H9 (cell line): ENCODE measurements around the gene CDC42EP5. TPM values are rescaled to one million over a fixed set of nuclear protein-coding genes. Genes with fewer than 3 reads are reported as not detected.

Source experiments
- DNase-seq: peaks from one replicate; pipeline ENCODE4 v3.0.0-alpha.2; 2017
- H2AFZ ChIP-seq: one replicate; pipeline ENCODE4 v1.6.1; 2013; ENCODE audit warnings: mild to moderate bottlenecking, low read length, control low read depth, moderate library complexity
- H2AK5ac ChIP-seq: 2 replicates; pipeline ENCODE4 v1.6.1; 2013; ENCODE audit warnings: low read length, control low read depth, mixed read lengths; ENCODE audit not compliant: insufficient read length
- H2BK120ac ChIP-seq: one replicate; pipeline ENCODE4 v1.6.1; 2013; ENCODE audit warnings: low read depth, mild to moderate bottlenecking, low read length, control low read depth, inconsistent platforms; ENCODE audit not compliant: poor library complexity, severe bottlenecking
- H2BK12ac ChIP-seq: 2 replicates; pipeline ENCODE4 v1.6.1; 2013; ENCODE audit warnings: low read length, control low read depth, mixed read lengths, low read depth; ENCODE audit not compliant: insufficient read length
- H2BK15ac ChIP-seq: 2 replicates; pipeline ENCODE4 v1.6.1; 2013; ENCODE audit warnings: low read depth, low read length, control low read depth
- H2BK20ac ChIP-seq: one replicate; pipeline ENCODE4 v1.6.1; 2013; ENCODE audit warnings: low read depth, mild to moderate bottlenecking, low read length, control low read depth, inconsistent platforms; ENCODE audit not compliant: poor library complexity, severe bottlenecking
- H2BK5ac ChIP-seq: 2 replicates; pipeline ENCODE4 v1.6.1; 2013; ENCODE audit warnings: low read length, control low read depth, mixed read lengths; ENCODE audit not compliant: insufficient read length
- H3K14ac ChIP-seq: 2 replicates; pipeline ENCODE4 v1.6.1; 2013; ENCODE audit warnings: low read length, control low read depth; ENCODE audit not compliant: insufficient read depth
- H3K18ac ChIP-seq: 2 replicates; pipeline ENCODE4 v1.6.1; 2013; ENCODE audit warnings: low read depth, mild to moderate bottlenecking, mixed read lengths, low read length, control low read depth; ENCODE audit not compliant: insufficient read length
- H3K23ac ChIP-seq: 2 replicates; pipeline ENCODE4 v1.6.1; 2013; ENCODE audit warnings: low read length, control low read depth, mixed read lengths, low read depth; ENCODE audit not compliant: insufficient read length
- H3K23me2 ChIP-seq: 2 replicates; pipeline ENCODE4 v1.6.1; 2013; ENCODE audit warnings: low read depth, mild to moderate bottlenecking, mixed read lengths, low read length, control low read depth; ENCODE audit not compliant: insufficient read length, poor library complexity, severe bottlenecking
- H3K27ac ChIP-seq: 2 replicates; pipeline ENCODE4 v1.5.1; 2013; ENCODE audit warnings: low read length, control low read depth, mixed read lengths, low read depth; ENCODE audit not compliant: insufficient read length
- H3K27me3 ChIP-seq: 2 replicates; pipeline ENCODE4 v1.6.1; 2013; ENCODE audit warnings: low read length, control low read depth, inconsistent platforms; ENCODE audit not compliant: insufficient read depth
- H3K4ac ChIP-seq: 2 replicates; pipeline ENCODE4 v1.6.1; 2013; ENCODE audit warnings: low read depth, mild to moderate bottlenecking, control low read depth, inconsistent platforms, low read length, moderate library complexity
- H3K4me1 ChIP-seq: 2 replicates; pipeline ENCODE4 v1.6.1; 2013; ENCODE audit warnings: low read length, control low read depth, inconsistent platforms; ENCODE audit not compliant: insufficient read depth
- H3K4me2 ChIP-seq: 2 replicates; pipeline ENCODE4 v1.6.1; 2013; ENCODE audit warnings: low read length, control low read depth, mixed read lengths; ENCODE audit not compliant: insufficient read length, insufficient read depth
- H3K56ac ChIP-seq: 2 replicates; pipeline ENCODE4 v1.6.1; 2013; ENCODE audit warnings: low read depth, mild to moderate bottlenecking, mixed read lengths, low read length, control low read depth; ENCODE audit not compliant: insufficient read length
- H3K79me1 ChIP-seq: 2 replicates; pipeline ENCODE4 v1.6.1; 2013; ENCODE audit warnings: low read depth, mild to moderate bottlenecking, moderate library complexity, low read length, control low read depth, inconsistent platforms; ENCODE audit not compliant: insufficient read depth, poor library complexity, severe bottlenecking
- H3K79me2 ChIP-seq: 2 replicates; pipeline ENCODE4 v1.6.1; 2013; ENCODE audit warnings: low read length, control low read depth, inconsistent platforms; ENCODE audit not compliant: insufficient read depth
- H3K9ac ChIP-seq: 2 replicates; pipeline ENCODE4 v1.6.1; 2013; ENCODE audit warnings: low read length, control low read depth, mixed read lengths; ENCODE audit not compliant: insufficient read length; ENCODE audit errors: extremely low read depth
- H3K9me3 ChIP-seq: one replicate; pipeline ENCODE4 v1.6.1; 2013; ENCODE audit warnings: low read depth, low read length, inconsistent platforms; ENCODE audit not compliant: control insufficient read depth
- H3T11ph ChIP-seq: one replicate; pipeline ENCODE4 v1.6.1; 2013; ENCODE audit warnings: mild to moderate bottlenecking, low read length, control low read depth, inconsistent platforms
- H4K20me1 ChIP-seq: one replicate; pipeline ENCODE4 v1.6.1; 2013; ENCODE audit not compliant: control insufficient read depth, insufficient read length, insufficient read depth
- H4K5ac ChIP-seq: 2 replicates; pipeline ENCODE4 v1.6.1; 2013; ENCODE audit warnings: low read depth, mild to moderate bottlenecking, mixed read lengths, low read length, control low read depth; ENCODE audit not compliant: insufficient read length
- H4K8ac ChIP-seq: replicated peaks from 2 replicates; pipeline ENCODE4 v1.6.1; 2013; ENCODE audit warnings: low read length, control low read depth, mixed read lengths, low read depth; ENCODE audit not compliant: insufficient read length
- H4K91ac ChIP-seq: 2 replicates; pipeline ENCODE4 v1.6.1; 2013; ENCODE audit warnings: low read depth, mild to moderate bottlenecking, moderate library complexity, mixed read lengths, low read length, control low read depth; ENCODE audit not compliant: insufficient read length
- H3K27ac Mint-ChIP-seq, 3 experiments: 2 replicates in 2 of 3; 3 replicates in 1 of 3; pipeline ENCODE4 v1.8.0; 2020 to 2021; ENCODE audit warnings: mixed read lengths in 3 of 3, mild to moderate bottlenecking in 1 of 3, moderate library complexity in 1 of 3
- H3K27me3 Mint-ChIP-seq: 2 replicates; pipeline ENCODE4 v1.8.0; 2021; ENCODE audit warnings: low read depth, mild to moderate bottlenecking, moderate library complexity, mixed read lengths
- H3K36me3 Mint-ChIP-seq, 3 experiments: 2 replicates in 2 of 3; 3 replicates in 1 of 3; pipeline ENCODE4 v1.8.0; 2020 to 2021; ENCODE audit warnings: low read depth in 3 of 3, mixed read lengths in 3 of 3; ENCODE audit not compliant: insufficient read depth in 1 of 3
- H3K4me1 Mint-ChIP-seq, 2 experiments: 2 replicates each; pipeline ENCODE4 v1.8.0; 2020; ENCODE audit warnings: mixed read lengths in 2 of 2
- H3K4me3 Mint-ChIP-seq, 2 experiments: 2 replicates in 1 of 2; 3 replicates in 1 of 2; pipeline ENCODE4 v1.8.0; 2020 to 2021; ENCODE audit warnings: mild to moderate bottlenecking in 2 of 2, mixed read lengths in 2 of 2, moderate library complexity in 1 of 2
- H3K9me3 Mint-ChIP-seq, 2 experiments: 2 replicates in 1 of 2; 3 replicates in 1 of 2; pipeline ENCODE4 v1.8.0; 2020; ENCODE audit warnings: mild to moderate bottlenecking in 2 of 2, mixed read lengths in 2 of 2, moderate library complexity in 1 of 2
- WGBS: extraction: QIAGEN DNeasy Blood & Tissue Kit; methylation state at CpG from one replicate; pipeline ENCODE4 v1.1.7; 2013; ENCODE audit warnings: missing lambda C conversion rate, low lambda C conversion rate, mixed read lengths; ENCODE audit not compliant: insufficient read length; ENCODE audit errors: extremely low coverage; 5-methylcytosine and 5-hydroxymethylcytosine counted together
- total RNA-seq: library from RNA; stranded (reverse); gene quantifications from 2 replicates; pipeline ENCODE4 v1.2.1, GENCODE V29; 2021
- TF ChIP-seq, protein P1 (sequence below): fragments of 200-600 bp; sonication (generic); conservative IDR thresholded peaks from 3 replicates; pipeline ENCODE4 v1.8.0; 2021; ENCODE audit warnings: antibody characterized with exemption, mild to moderate bottlenecking

The CDC42EP5 gene
- total RNA-seq, 1 experiment from 2014 or later: 1.6 TPM

DNA sequence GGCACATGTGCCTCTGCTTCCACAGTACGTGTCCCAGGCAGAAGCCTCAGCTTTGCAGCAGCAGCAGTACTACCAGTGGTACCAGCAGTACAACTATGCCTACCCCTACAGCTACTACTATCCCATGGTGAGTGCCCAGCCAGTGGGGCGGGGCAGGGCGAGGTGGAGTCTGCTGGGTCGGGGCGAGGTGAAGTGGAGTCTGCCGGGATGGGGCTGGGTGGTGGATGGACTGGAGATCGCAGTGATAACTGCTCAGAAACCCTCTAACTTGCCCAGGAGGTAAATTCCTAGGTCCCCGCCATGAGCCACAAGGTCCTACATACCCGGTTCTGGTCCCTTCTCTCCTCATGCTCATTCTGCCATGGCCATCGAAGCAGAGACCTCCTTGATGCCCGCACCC is 20.5 kb downstream of the CDC42EP5 start:
- Histone ChIP-seq H3K18ac (no peak overlapping the region), H3K4me1 (0 out of 2 replicates have a peak, but pooled peaks cover 2% of the 10 kb centered on the region), H3K23me2 (peaks cover 9% of the 10 kb centered on the region), H3K79me2 (peaks cover 17% of the 10 kb centered on the region), H4K20me1 (no peaks in the 10 kb centered on the region), H4K91ac (no peak overlapping the region), H3K9ac (no peak overlapping the region), H4K8ac (no peak overlapping the region), H3K23ac (no peak overlapping the region), H3K9me3 (no peaks in the 10 kb centered on the region), H3K27me3 (no peaks in the 10 kb centered on the region), H3K4ac (no peak overlapping the region), H3K4me2 (no peak overlapping the region), H3T11ph (no peak overlapping the region), H3K56ac (no peak overlapping the region), H2AFZ (no peak overlapping the region), H2AK5ac (no peak overlapping the region), H2BK15ac (no peak overlapping the region), H3K27ac (no peak overlapping the region), H3K79me1 (peaks cover 10% of the 10 kb centered on the region), H4K5ac (no peak overlapping the region), H2BK5ac (no peak overlapping the region), H2BK20ac (no peak overlapping the region), H2BK120ac (no peak overlapping the region), H3K14ac (no peak overlapping the region), H2BK12ac (no peak overlapping the region)
- Mint-ChIP-seq H3K27ac (no peak overlapping the region), H3K27me3 (no peaks in the 10 kb centered on the region), H3K4me3 (no peak overlapping the region), H3K4me1 (peaks cover 16 to 23% of the 10 kb centered on the region in 2 experiments), H3K9me3 (peaks cover 4 to 10% of the 10 kb centered on the region in 2 experiments; a peak in 2 of 5 replicates), H3K36me3 (peaks cover 44 to 70% (median 67%) of the 10 kb centered on the region in 3 experiments)
- TF ChIP-seq, protein P1, sequence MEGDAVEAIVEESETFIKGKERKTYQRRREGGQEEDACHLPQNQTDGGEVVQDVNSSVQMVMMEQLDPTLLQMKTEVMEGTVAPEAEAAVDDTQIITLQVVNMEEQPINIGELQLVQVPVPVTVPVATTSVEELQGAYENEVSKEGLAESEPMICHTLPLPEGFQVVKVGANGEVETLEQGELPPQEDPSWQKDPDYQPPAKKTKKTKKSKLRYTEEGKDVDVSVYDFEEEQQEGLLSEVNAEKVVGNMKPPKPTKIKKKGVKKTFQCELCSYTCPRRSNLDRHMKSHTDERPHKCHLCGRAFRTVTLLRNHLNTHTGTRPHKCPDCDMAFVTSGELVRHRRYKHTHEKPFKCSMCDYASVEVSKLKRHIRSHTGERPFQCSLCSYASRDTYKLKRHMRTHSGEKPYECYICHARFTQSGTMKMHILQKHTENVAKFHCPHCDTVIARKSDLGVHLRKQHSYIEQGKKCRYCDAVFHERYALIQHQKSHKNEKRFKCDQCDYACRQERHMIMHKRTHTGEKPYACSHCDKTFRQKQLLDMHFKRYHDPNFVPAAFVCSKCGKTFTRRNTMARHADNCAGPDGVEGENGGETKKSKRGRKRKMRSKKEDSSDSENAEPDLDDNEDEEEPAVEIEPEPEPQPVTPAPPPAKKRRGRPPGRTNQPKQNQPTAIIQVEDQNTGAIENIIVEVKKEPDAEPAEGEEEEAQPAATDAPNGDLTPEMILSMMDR: no peak
- no CpG with 5 or more reads among the region's 11 CpGs for WGBS
- no peak for DNase-seq
